K562 (cell line): ENCODE measurements around the gene ALK.

Experiments
- DPF2 ChIP-seq: fragments of 450-650 bp; IDR thresholded peaks from 2 replicates; pipeline ENCODE4 v1.6.1; 2016
- ETV5 ChIP-seq: sonication (generic); formaldehyde crosslinking; IDR thresholded peaks from 2 replicates; pipeline ENCODE4 v1.4.0; 2020; ENCODE audit warnings: low read depth, mild to moderate bottlenecking, missing genetic modification reagents
- EZH2 ChIP-seq: IDR thresholded peaks from 2 replicates; pipeline ENCODE4 v1.6.1; 2012; ENCODE audit warnings: low read depth, mild to moderate bottlenecking, inconsistent platforms, low read length, borderline replicate concordance
- PHF8 ChIP-seq: fragments of 200-600 bp; sonication (generic); IDR thresholded peaks from 2 replicates; pipeline ENCODE4 v1.6.1; 2012; ENCODE audit warnings: mixed run types, mild to moderate bottlenecking, inconsistent platforms, low read length, moderate library complexity, borderline replicate concordance
- POLR2A ChIP-seq: fragments of 450-650 bp; conservative IDR thresholded peaks from 2 replicates; pipeline ENCODE4 v1.6.1; 2016
- PRMT5 ChIP-seq: sonication (generic); formaldehyde crosslinking; IDR thresholded peaks from 2 replicates; pipeline ENCODE4 v1.5.0; 2020; ENCODE audit warnings: missing genetic modification reagents
- ZNF75A ChIP-seq: fragments of 450-650 bp; formaldehyde crosslinking; IDR thresholded peaks from 2 replicates; pipeline ENCODE4 v1.4.0; 2020; ENCODE audit warnings: mild to moderate bottlenecking
- TF ChIP-seq, protein P1 (sequence below), 3 experiments: IDR thresholded peaks in 2 of 3; conservative IDR thresholded peaks in 1 of 3; 2 replicates each; pipeline ENCODE4 v1.5.1; 2011 to 2012; ENCODE audit warnings: low read length in 3 of 3, mild to moderate bottlenecking in 3 of 3, control low read depth in 2 of 3, improper control_type of control experiment in 1 of 3, inconsistent platforms in 1 of 3, low read depth in 1 of 3, mixed read lengths in 1 of 3, moderate library complexity in 1 of 3; ENCODE audit not compliant: insufficient read depth in 2 of 3
- TF ChIP-seq, protein P2 (sequence below): sonication (generic); formaldehyde crosslinking; IDR thresholded peaks from 2 replicates; pipeline ENCODE4 v1.8.1; 2022; ENCODE audit warnings: missing genetic modification reagents
- TF ChIP-seq, protein P3 (sequence below), 2 experiments: fragments of 450-650 bp; formaldehyde crosslinking in 1 of 2; IDR thresholded peaks; 2 replicates each; pipeline versions ENCODE4 v1.4.0 to v1.6.1; 2014 to 2020; ENCODE audit warnings: mild to moderate bottlenecking in 2 of 2, borderline replicate concordance in 1 of 2, low read depth in 1 of 2

DNA sequence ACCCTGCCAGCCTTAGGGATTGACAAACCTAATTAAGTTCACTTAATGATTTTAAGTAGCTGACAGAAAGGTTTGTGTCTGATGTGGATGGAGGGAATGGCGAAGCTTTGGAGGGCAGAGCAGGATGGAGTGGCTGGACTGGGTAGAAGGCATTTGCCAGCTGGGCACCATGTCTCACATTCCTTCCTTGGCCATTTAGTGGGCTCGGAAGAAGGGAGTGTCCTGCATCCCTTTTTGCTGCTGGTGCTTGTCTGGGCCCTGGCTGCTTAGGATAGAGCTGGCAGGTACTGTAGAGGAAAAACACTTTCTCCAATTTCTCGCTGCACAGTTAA is 639.5 kb downstream of the ALK start:
- TF ChIP-seq, protein P1, sequence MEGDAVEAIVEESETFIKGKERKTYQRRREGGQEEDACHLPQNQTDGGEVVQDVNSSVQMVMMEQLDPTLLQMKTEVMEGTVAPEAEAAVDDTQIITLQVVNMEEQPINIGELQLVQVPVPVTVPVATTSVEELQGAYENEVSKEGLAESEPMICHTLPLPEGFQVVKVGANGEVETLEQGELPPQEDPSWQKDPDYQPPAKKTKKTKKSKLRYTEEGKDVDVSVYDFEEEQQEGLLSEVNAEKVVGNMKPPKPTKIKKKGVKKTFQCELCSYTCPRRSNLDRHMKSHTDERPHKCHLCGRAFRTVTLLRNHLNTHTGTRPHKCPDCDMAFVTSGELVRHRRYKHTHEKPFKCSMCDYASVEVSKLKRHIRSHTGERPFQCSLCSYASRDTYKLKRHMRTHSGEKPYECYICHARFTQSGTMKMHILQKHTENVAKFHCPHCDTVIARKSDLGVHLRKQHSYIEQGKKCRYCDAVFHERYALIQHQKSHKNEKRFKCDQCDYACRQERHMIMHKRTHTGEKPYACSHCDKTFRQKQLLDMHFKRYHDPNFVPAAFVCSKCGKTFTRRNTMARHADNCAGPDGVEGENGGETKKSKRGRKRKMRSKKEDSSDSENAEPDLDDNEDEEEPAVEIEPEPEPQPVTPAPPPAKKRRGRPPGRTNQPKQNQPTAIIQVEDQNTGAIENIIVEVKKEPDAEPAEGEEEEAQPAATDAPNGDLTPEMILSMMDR (IDR thresholded peaks at IDR 0.05 in 2 of 3, conservative IDR thresholded peaks at IDR 0.05 in 1 of 3; ENCODE audit: insufficient read depth in 2 of 3, low read depth in 1 of 3, low read length in 3 of 3), result no peak
- TF ChIP-seq, protein P2, sequence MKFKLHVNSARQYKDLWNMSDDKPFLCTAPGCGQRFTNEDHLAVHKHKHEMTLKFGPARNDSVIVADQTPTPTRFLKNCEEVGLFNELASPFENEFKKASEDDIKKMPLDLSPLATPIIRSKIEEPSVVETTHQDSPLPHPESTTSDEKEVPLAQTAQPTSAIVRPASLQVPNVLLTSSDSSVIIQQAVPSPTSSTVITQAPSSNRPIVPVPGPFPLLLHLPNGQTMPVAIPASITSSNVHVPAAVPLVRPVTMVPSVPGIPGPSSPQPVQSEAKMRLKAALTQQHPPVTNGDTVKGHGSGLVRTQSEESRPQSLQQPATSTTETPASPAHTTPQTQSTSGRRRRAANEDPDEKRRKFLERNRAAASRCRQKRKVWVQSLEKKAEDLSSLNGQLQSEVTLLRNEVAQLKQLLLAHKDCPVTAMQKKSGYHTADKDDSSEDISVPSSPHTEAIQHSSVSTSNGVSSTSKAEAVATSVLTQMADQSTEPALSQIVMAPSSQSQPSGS (CRISPR knock-in tag), result no peak
- TF ChIP-seq PRMT5 (no peak), ETV5 (CRISPR knock-in tag) (no peak), DPF2 (no peak), EZH2 (no peak), PHF8 (no peak), POLR2A (no peak), ZNF75A (CRISPR knock-in tag) (no peak)
- TF ChIP-seq, protein P3, sequence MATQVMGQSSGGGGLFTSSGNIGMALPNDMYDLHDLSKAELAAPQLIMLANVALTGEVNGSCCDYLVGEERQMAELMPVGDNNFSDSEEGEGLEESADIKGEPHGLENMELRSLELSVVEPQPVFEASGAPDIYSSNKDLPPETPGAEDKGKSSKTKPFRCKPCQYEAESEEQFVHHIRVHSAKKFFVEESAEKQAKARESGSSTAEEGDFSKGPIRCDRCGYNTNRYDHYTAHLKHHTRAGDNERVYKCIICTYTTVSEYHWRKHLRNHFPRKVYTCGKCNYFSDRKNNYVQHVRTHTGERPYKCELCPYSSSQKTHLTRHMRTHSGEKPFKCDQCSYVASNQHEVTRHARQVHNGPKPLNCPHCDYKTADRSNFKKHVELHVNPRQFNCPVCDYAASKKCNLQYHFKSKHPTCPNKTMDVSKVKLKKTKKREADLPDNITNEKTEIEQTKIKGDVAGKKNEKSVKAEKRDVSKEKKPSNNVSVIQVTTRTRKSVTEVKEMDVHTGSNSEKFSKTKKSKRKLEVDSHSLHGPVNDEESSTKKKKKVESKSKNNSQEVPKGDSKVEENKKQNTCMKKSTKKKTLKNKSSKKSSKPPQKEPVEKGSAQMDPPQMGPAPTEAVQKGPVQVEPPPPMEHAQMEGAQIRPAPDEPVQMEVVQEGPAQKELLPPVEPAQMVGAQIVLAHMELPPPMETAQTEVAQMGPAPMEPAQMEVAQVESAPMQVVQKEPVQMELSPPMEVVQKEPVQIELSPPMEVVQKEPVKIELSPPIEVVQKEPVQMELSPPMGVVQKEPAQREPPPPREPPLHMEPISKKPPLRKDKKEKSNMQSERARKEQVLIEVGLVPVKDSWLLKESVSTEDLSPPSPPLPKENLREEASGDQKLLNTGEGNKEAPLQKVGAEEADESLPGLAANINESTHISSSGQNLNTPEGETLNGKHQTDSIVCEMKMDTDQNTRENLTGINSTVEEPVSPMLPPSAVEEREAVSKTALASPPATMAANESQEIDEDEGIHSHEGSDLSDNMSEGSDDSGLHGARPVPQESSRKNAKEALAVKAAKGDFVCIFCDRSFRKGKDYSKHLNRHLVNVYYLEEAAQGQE (IDR thresholded peaks at IDR 0.05; ENCODE audit: borderline replicate concordance), result no peak
- TF ChIP-seq, protein P3 (CRISPR knock-in tag; IDR thresholded peaks at IDR 0.05; ENCODE audit: low read depth), result no peak
